SK-N-SH treated with all-trans-retinoic acid at 6 μM for 48 hours (cell line): Measurements from ENCODE around the gene MKI67.

Source experiments
- CREB5 ChIP-seq: fragments of 250-450 bp; sonication (Bioruptor Pico); IDR thresholded peaks from 2 replicates; pipeline ENCODE4 v1.5.1; 2020; ENCODE audit warnings: low read depth, mild to moderate bottlenecking, moderate library complexity
- GLIS3 ChIP-seq: fragments of 250-450 bp; sonication (Bioruptor Pico); IDR thresholded peaks from 2 replicates; pipeline ENCODE4 v1.5.0; 2020; ENCODE audit warnings: mild to moderate bottlenecking, moderate library complexity
- ISL1 ChIP-seq: fragments of 250-450 bp; sonication (Bioruptor Pico); IDR thresholded peaks from 2 replicates; pipeline ENCODE4 v2.1.2; 2022; ENCODE audit warnings: mild to moderate bottlenecking, moderate library complexity
- PATZ1 ChIP-seq: fragments of 250-450 bp; sonication (Bioruptor Pico); IDR thresholded peaks from 2 replicates; pipeline ENCODE4 v1.8.0; 2020; ENCODE audit warnings: mild to moderate bottlenecking, moderate library complexity, borderline replicate concordance
- TSHZ2 ChIP-seq: fragments of 250-450 bp; sonication (Bioruptor Pico); IDR thresholded peaks from 2 replicates; pipeline ENCODE4 v1.5.0; 2020; ENCODE audit warnings: mild to moderate bottlenecking, moderate library complexity
- ZC3H10 ChIP-seq: fragments of 250-450 bp; sonication (Bioruptor Pico); IDR thresholded peaks from 2 replicates; pipeline ENCODE4 v1.5.1; 2021; ENCODE audit warnings: mild to moderate bottlenecking, moderate library complexity
- ZFP30 ChIP-seq: fragments of 450-650 bp; formaldehyde crosslinking; IDR thresholded peaks from 2 replicates; pipeline ENCODE4 v1.5.0; 2022; ENCODE audit warnings: mild to moderate bottlenecking, moderate library complexity

- TF ChIP-seq CREB5 (CRISPR knock-in tag), result no peak
- no peak for TF ChIP-seq GLIS3 (CRISPR knock-in tag)
- no peak for TF ChIP-seq ZC3H10 (CRISPR knock-in tag)
- TF ChIP-seq ZFP30 (CRISPR knock-in tag), result no peak
- TF ChIP-seq TSHZ2 (CRISPR knock-in tag), result no peak
- TF ChIP-seq ISL1 (CRISPR knock-in tag), result no peak
- TF ChIP-seq PATZ1 (CRISPR knock-in tag), result no peak
Measured at GRCh38 chr10:128125416-128125943, 743 bp downstream of the MKI67 start.
